GM19099 (cell line): ENCODE data around the gene PPP1R12A.

Source experiments
- POLR2A ChIP-seq: IDR thresholded peaks from 3 replicates; pipeline ENCODE4 v1.6.1; 2011; ENCODE audit warnings: low read depth; ENCODE audit not compliant: insufficient read length; ENCODE audit errors: extremely low read depth

The PPP1R12A gene

DNA sequence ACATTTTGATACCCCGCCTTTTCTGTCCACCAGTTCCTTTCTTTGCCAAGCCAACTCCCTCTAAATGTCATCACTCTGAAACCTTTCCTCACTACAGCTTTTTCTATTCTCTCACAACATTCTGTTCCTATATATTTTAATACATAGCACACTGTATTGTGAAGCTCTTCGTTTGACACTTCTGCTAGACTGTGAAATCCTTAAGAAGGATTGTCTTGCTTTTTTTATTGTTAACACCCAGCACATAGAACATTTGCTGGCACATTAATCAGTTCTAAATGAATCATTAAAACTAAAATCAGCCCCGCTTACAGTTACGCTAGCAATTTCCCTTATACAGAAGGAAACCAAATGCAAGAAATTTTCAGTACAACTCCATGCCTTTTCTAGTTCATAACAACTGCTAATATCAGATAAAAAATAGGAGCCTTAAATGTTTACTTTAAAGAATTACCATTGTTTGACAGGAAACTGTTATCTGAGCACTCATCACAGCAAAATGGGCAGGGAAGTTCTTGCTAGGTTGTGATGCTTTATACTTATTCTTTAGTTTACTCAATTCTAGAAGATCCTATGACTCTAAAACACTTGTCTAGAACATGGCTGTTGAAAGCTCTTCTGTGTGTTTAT is 93.5 kb downstream of the PPP1R12A start:
- no peak for TF ChIP-seq POLR2A

DNA sequence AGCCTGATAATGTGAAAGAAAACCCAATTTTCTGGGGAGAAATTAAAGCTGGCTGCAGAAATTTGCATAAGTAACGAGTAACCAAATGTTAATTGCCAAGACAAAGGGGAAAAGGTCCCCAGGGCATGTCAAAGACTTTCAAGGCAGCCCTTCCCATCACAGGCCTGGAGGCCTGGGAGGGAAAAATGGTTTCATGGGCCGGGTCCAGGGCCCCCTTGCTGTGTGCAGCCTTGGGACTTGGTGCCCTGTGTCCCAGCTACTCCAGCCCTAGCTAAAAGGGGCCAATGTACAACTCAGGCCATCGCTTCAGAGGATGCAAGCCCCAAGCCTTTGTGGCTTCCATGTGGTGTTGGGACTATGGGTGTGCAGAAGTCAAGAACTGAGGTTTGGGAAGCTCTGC is 96.5 kb downstream of the PPP1R12A start:
- TF ChIP-seq POLR2A, result no peak

DNA sequence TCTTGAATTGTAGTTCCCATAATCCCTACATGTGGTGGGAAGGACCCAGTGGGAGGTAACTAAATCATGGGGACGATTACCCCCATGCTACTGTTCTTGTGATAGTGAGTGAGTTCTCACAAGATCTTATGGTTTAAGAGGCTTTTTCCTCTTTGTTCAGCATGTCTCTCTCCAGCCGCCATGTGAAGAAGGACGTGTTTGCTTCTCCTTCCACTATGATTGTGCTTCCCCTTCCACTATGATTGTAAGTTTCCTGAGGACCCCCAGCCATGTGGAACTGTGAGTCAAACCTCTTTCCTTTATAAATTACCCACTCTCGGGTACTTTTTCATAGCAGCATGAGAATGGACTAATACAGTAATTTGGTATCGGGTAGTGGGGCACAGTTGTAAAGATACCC is 97.3 kb downstream of the PPP1R12A start:
- no peak for TF ChIP-seq POLR2A

DNA sequence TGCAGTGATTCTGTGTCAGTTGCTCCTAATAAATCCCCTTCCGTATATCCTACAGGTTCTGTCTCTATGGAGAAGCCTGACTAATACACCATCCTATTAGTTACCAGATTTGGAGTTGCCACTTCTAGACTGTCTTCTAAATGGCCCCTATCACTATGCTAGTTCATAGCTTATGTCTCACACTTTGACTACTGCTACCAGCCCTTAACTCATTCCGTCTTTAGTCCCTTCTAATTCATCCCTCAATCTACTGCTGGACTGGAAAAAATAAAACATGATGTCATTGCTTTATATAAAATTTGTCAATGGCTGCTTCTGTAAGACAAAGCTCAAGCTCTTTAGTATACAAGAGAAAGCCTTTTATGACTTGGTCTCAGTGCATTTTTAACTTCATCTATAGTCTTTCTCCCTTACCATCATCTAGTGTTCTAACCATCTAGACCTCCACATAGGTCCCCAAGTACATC is 99.5 kb downstream of the PPP1R12A start:
- no peak for TF ChIP-seq POLR2A

DNA sequence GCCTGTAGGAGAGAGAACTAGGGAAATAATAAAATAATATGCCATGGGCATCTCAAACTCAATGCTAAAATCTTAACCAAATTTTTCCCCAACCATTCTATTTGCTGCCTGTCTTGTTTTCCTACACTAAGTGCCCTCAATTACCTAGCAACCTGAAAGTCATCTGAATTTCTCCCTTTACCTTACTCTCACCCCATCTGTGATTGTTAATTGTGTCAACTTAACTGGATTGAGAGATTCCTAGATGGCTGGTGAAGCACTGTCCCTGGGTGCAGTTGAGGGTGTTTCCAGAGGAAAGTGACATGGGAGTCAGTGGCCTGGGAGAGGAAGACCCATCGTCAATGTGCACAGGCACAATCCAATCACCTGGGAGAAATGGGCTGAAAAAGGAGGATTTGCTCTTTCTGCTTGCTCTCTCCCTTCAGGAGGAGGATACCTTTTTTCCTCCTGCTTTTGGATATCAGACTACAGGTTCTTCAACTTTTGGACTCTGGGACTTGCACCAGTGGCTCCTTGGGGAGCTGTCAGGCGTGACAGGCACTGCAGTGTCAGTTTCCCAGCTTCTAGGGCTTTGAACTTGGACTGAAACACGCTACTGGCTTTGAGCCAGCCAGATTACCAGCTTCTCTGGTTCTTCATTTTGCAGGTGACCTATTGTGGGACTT is 100.1 kb downstream of the PPP1R12A start:
- no peak for TF ChIP-seq POLR2A

DNA sequence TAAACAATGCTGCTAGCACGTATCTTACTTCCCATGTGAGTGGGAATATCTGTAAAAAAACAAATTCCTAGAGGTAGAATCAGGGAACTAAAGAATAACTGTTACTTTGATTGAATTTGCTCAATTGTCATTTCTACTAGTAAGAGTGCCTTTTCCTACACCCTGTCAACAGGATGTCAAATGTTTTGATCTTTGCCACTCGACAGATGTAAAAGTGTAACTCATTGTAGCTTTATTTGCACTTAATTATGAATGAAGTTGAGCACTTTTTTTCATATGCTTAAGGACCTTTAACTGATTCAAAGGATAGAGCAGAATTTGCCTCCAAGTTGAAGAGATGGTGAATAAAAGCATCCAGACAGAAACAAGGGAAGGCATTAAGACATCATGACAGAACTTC is 104.5 kb downstream of the PPP1R12A start:
- TF ChIP-seq POLR2A, result no peak

DNA sequence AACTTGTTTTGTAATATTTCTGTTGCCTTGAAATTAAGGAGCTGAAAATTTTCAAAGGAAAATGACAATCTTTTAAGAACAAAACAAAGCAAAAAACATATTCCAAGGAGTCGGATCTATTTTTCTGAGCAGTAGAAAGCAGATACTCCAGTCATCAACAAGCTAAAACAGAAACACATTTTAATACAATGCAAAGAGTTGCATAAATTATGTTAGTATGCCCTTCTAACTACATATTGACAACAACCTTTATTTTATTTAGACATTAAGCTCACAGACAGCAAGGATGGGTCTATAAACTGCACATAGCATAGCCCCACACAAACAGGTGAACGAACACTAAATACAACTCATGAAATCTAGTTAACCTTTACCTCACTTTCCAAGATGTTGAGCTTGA is 106.0 kb downstream of the PPP1R12A start:
- no peak for TF ChIP-seq POLR2A

DNA sequence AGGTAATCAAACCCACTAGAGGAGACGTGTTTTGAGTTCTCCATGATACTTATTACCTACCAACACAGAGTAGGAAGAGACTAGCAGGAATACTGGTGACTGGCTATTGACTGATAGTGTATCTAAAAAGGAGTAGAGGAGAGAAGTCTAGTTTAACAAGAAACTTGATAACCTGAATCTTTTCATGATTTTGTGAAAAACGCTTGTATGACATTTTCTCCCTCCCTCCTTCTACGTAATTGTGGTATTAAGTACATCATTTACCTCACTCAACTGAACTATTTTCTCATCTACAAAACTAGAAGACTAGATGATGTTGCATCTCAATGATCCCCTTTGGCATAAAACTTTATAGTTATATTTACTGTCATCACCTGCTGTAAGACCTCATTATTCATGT is 107.4 kb downstream of the PPP1R12A start:
- no peak for TF ChIP-seq POLR2A

DNA sequence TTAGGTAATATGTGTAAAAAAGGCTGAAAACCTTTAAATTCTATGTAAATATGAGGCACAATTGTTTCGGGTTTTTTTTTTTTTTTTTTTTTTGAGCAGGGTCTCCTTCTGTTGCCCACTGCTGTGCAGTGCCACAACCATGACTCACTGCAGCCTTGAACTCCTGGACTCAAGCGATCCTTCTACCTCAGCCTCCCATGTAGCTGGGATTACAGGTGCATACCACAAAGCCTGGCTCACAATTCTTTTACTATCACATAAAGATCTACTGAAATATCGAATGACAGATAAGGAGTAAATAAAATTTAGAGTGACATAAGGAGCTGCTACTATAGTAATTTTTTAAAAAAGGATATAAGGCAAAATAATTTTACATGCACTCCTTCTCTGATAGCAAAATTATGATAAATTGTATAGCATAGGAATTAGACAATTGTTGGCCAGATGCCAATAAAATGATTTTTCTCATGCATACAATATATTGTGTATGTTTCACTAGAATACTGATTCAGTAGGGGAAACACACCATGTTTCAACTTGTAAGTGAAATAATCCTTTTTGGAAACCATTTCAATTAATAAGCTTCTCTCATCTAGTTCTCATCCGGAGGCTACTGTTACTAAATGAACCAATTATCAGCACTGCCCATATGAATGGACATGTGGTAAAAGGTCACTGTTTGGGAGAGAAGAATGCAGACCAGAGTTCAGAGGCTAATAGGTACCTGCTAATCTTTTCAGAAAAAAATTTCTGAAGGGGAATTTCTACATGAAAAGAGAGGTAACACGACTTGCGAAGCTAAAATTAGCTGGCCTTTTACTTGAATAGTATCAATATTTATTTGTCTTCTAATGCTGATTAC is 108.4 kb downstream of the PPP1R12A start:
- no peak for TF ChIP-seq POLR2A

DNA sequence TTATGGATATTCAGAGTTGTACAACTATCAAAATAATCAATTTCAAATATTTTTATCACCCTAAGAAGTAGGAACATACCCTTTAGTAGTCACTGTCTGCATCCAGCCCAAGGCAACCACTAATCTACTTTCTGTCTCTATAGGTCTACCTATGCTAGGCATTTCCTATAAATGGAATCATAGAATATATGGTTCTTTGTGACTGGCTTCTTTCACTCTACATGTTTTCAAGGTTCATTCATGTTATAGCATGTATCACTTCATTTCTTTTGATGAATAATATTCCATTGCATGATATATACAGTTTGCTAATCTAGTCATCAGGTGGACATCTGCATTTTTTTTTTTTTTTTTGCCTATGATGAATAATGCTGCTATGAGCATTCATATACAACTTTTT is 112.4 kb downstream of the PPP1R12A start:
- TF ChIP-seq POLR2A, result no peak

DNA sequence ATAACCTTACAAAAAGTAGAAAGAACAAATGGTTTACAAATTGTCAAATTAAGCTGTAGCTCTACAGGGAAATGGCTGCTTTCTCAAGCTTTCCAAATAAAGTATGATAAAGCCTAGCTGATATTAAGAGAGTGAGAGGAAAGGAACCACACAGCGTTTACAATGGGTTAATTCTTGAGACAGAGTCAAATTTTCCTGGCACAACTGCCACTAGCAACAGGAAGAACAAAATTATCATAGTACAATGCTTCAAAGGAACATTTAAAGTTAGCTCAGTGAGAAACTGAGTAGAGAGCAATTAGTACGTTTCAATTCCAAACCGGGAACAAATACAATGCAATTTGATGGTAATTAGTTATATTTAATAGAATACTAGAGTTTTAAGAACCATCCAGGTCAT is 116.0 kb downstream of the PPP1R12A start:
- TF ChIP-seq POLR2A, result no peak

DNA sequence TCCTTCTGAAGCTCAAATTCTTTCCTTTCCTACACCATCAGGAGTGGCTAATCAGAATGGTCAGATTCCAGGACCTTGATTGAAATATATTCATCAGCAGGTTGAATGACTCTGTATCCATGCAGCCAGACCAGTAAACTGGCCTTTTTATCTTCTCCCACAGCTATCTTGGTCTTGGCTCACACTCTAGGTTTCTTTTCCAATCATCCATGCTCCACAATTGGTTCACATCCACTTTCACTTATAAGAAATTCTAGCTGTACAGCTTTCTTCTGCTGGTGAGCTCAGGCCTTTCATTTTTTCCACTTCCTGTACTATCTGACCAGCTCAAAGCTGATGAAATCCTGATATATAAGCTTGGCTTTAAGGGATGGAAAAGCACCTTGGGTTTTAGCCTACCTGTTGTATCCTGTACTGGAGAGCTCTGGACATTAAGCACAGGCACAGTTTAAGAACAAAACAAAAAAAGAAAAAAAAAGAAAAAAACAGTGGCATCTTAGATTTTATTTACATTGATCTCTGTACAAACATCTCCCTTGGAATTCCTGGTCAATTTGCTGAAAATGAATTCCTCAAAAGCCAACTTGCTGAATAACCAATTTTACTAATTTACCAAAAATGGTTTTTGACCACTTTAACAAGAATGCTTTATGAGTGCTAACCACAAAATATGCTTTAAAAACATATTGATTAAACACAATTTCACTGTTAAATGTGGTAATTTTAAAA is 152.6 kb downstream of the PPP1R12A start:
- TF ChIP-seq POLR2A, result no peak

DNA sequence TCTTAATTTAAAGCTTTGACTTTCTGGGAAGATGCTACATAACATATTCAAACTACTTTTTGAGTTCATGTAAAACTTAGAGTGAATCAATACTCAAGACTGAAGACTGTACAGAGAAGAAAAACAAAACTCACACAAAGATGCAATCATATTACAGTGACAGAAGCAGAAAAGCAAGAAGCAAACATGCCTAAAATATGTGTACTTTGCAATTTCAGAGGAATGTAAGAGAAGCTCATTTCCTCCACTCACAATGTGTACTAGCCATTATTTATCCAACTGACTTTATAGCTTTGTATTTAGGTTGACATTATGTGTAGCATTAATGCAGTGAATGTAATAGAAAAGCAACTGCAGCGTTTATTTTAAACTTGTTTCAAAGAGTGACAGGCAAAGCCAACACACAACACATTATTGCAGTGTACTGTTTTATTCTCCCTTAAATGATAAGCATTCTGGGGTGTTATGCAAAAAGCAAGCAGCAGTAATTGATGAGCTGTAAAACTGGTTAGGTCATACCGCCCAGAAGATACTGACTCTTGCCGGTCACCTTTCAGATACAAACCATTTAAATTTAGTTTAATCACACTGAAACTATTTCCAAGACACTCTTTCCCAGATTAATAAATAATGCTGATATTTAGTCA is 156.0 kb downstream of the PPP1R12A start:
- TF ChIP-seq POLR2A, result no peak

DNA sequence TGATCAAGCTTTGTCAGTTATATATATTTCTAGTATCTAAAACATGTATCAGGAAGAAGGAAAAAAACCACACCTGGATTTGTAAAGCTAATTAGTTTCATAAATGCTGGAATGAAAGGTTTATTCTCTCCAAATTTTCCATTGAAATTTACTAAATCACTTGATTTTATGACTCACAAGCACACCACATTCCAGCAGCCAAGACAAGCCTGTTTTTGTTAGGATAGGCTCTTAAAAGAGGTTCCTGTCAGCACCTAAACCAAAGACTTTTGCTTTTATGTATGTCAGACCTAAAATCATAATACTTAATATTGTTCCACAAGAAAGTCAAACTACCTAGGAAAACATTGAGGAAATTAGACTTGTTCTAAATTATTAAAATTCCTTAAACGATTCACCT is 158.8 kb downstream of the PPP1R12A start:
- no peak for TF ChIP-seq POLR2A
